IPS DF 6.9 (cell line): Measurements from ENCODE around the gene DTNA.

Source experiments
- DNase-seq: peaks from one replicate; pipeline ENCODE4 v3.0.0-alpha.2; 2013; ENCODE audit warnings: low read depth, low spot score
- H3K27ac ChIP-seq: one replicate; pipeline ENCODE4 v1.5.1; 2013; ENCODE audit warnings: low read length, control low read depth
- H3K27me3 ChIP-seq: 2 replicates; pipeline ENCODE4 v1.6.1; 2013; ENCODE audit warnings: mild to moderate bottlenecking, low read length; ENCODE audit not compliant: control insufficient read depth, insufficient read depth
- H3K36me3 ChIP-seq: 2 replicates; pipeline ENCODE4 v1.6.1; 2013; ENCODE audit warnings: low read length; ENCODE audit not compliant: control insufficient read depth, insufficient read depth
- H3K4me1 ChIP-seq: 2 replicates; pipeline ENCODE4 v1.6.1; 2013; ENCODE audit warnings: low read length; ENCODE audit not compliant: control insufficient read depth, insufficient read depth
- H3K4me3 ChIP-seq: 2 replicates; pipeline ENCODE4 v1.5.1; 2013; ENCODE audit warnings: mild to moderate bottlenecking, low read length
- H3K9me3 ChIP-seq: 2 replicates; pipeline ENCODE4 v1.6.1; 2013; ENCODE audit warnings: low read length, inconsistent platforms; ENCODE audit not compliant: control insufficient read depth, insufficient read depth
- WGBS: extraction: QIAGEN DNeasy Blood & Tissue Kit; methylation state at CpG from one replicate; pipeline ENCODE4 v1.1.7; 2013; ENCODE audit warnings: mixed read lengths, missing lambda C conversion rate; ENCODE audit not compliant: insufficient read length, insufficient coverage; 5-methylcytosine and 5-hydroxymethylcytosine counted together

Gene DTNA

GRCh38 chr18:34786162-34786741, 76.2 kb downstream of the DTNA start:
- H3K36me3 ChIP-seq, result no peaks in the 10 kb centered on the region
- H3K4me3 ChIP-seq, result no peak overlapping the region
- DNase-seq, result no peak
- H3K27me3 ChIP-seq, result no peaks in the 10 kb centered on the region
- H3K4me1 ChIP-seq, result peaks cover 1% of the 10 kb centered on the region; the same call in 1 of the 2 replicates
- no peak overlapping the region for H3K27ac ChIP-seq
- H3K9me3 ChIP-seq, result no peaks in the 10 kb centered on the region
- no CpG with 5 or more reads among the region's 6 CpGs for WGBS

GRCh38 chr18:34787931-34788532, 77.9 kb downstream of the DTNA start:
- WGBS, result no CpG with 5 or more reads among the region's 7 CpGs
- peaks cover 1% of the 10 kb centered on the region; the same call in 1 of the 2 replicates for H3K4me1 ChIP-seq
- H3K9me3 ChIP-seq, result no peaks in the 10 kb centered on the region
- H3K27ac ChIP-seq, result no peak overlapping the region
- peak; percentile 58 for DNase-seq
- H3K4me3 ChIP-seq, result no peak overlapping the region
- no peaks in the 10 kb centered on the region for H3K36me3 ChIP-seq
- H3K27me3 ChIP-seq, result no peaks in the 10 kb centered on the region

DNA sequence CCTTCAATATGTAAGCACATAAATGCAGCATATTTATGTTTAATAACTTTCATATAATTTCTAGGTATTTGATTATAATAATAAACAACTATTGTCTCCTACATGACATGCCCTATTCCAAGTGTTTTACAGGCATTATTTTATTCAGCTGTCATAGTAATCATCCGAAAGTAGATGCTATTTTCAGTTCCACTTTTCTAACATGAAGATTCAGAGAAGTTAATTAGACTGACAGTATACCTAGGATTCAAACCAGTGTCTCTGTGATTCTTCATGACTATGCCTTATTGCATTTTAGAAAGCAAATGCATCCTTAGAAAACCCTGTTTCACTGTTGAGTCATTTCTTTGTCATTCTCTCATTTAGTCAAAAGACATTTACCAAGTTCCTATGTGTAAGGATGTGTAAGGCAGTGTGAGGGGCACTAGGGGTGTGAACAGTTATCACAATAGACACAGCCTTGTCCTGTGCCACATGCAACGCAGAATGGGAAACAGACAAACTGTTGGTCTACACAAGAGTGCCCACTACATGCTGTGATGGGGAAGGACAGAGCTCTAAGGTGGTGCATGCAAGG, 79.8 kb downstream of the DTNA start:
- H3K36me3 ChIP-seq, result no peaks in the 10 kb centered on the region

DNA sequence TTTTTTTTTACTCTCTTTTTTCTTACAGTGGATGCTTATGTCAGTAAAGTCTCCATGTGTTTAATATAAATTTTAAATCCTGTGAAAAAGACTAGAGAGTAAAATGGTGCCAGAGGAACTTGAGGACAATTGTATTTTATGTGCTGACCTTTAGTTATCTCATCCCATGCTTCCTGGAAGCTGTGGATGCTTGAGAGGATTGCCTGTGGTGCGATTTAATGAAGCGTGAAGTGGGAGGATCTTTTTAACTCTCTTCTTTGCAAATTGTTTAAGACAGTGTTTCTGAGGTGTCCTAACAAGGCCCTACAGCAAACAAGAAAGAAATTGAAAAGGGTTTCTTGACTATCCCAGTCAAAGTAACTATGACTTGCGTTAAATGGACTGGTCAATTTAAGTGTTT, 84.2 kb downstream of the DTNA start:
- no peaks in the 10 kb centered on the region for H3K4me1 ChIP-seq
- no peak for DNase-seq
- H3K27me3 ChIP-seq, result no peaks in the 10 kb centered on the region
- no peaks in the 10 kb centered on the region for H3K36me3 ChIP-seq
- H3K4me3 ChIP-seq, result no peak overlapping the region
- H3K27ac ChIP-seq, result no peak overlapping the region
- WGBS, result no CpG with 5 or more reads among the region's 3 CpGs
- no peaks in the 10 kb centered on the region for H3K9me3 ChIP-seq

More for the DNA sequence above, 79.8 kb downstream of the DTNA start:
- no peak for DNase-seq
- Histone ChIP-seq H3K4me3 (no peak overlapping the region), H3K4me1 (peaks cover 1% of the 10 kb centered on the region; the same call in 1 of the 2 replicates), H3K9me3 (no peaks in the 10 kb centered on the region), H3K27ac (no peak overlapping the region), H3K27me3 (no peaks in the 10 kb centered on the region)
- no CpG with 5 or more reads among the region's 2 CpGs for WGBS

DNA sequence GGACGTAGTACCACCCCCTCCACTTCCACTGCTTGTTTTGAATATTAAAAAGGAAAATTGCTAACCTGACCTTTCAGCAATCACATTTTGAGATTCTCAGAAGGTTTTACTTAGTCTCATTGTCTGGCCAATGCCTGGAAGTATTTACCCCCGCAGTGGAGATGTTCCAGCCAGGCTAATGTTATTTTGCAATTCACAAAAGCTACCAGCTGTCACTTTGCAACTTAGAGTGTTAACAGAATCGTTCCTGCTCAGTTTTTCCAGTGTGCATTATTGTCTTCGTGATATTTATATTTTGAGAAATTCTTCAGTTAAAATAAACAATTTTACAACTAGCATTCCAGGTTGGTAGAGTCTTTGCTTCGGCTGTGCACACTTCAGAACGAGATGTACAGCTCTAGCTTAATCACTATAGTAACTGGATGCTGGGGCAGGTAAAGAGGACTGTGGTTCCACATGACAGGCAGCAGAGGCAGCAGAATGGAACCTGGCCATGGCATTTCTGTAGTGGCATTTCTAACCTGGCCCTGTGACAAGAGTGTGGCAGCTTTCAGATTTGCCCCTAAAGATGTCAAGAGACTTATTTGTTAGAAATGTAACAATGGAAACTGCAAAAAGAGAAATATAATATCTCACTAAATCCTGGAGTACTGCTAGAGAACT, 85.1 kb downstream of the DTNA start:
- Histone ChIP-seq H3K4me1 (no peaks in the 10 kb centered on the region), H3K27me3 (no peaks in the 10 kb centered on the region), H3K4me3 (no peak overlapping the region), H3K27ac (no peak overlapping the region), H3K36me3 (no peaks in the 10 kb centered on the region), H3K9me3 (no peaks in the 10 kb centered on the region)
- DNase-seq, result no peak
- no CpG with 5 or more reads among the region's 6 CpGs for WGBS

DNA sequence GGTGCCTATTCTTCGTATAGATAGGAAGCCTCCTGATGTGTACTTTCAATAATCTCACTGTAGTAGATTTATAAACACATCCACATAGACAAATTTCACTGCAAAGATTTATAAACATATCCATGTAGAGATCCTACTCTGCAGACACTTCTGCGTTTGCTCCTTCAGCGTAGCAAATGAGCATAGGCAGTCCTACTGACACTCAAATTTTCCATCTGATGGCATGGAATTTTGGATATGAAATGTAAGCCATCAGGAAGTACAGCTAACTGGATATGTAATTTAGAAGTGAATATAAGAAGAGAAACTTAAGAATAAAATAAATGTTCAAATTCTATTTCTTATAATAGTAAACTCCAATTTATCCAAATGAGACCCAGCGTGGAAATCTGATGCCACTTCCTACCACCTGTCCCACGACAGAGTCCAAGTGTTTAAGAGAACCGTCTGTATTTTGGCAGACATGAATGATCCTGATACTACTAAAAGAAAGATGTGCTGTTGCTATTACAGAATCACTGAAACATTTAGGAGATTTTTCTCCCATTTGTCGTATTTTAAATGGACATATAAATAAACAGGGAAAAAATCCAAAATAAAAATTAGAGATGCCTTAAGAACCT, 86.0 kb downstream of the DTNA start:
- Histone ChIP-seq H3K4me3 (no peak overlapping the region), H3K4me1 (no peaks in the 10 kb centered on the region), H3K9me3 (no peaks in the 10 kb centered on the region), H3K27ac (no peak overlapping the region), H3K27me3 (no peaks in the 10 kb centered on the region), H3K36me3 (no peaks in the 10 kb centered on the region)
- WGBS, result no CpG with 5 or more reads among the region's 7 CpGs
- no peak for DNase-seq

- Histone ChIP-seq H3K27ac (no peak overlapping the region), H3K36me3 (no peaks in the 10 kb centered on the region), H3K4me1 (peaks cover 3% of the 10 kb centered on the region; the same call in 1 of the 2 replicates), H3K9me3 (no peaks in the 10 kb centered on the region), H3K4me3 (no peak overlapping the region), H3K27me3 (no peaks in the 10 kb centered on the region)
- no CpG with 5 or more reads among the region's 4 CpGs for WGBS
- no peak for DNase-seq
These were observed 89.2 kb downstream of the DTNA start for GRCh38 chr18:34799291-34799690.

DNA sequence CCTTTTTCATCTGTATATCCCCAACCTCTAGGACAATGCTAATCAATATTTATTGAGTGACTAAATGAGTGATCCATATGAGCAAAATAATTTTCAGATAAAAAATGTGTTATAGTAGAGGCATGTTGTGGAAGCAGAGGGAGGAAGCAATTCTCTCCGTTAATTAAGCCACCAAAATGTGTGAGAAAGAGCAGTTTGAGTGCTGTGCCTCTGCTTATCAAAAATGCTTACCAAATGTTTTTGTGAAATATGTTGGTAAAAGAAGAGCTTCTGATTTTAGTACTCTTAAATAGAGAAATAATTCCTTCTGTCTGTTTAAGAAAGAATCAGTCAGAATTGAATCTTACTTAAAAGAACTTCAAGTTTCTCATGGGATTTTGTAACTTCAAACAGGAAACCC, 90.3 kb downstream of the DTNA start:
- no CpG with 5 or more reads among the region's 1 CpG for WGBS
- Histone ChIP-seq H3K9me3 (no peaks in the 10 kb centered on the region), H3K36me3 (no peaks in the 10 kb centered on the region), H3K4me1 (peaks cover 3% of the 10 kb centered on the region; the same call in 1 of the 2 replicates), H3K4me3 (no peak overlapping the region), H3K27ac (no peak overlapping the region), H3K27me3 (no peaks in the 10 kb centered on the region)
- no peak for DNase-seq

GRCh38 chr18:34801774-34802173, 91.7 kb downstream of the DTNA start:
- H3K4me3 ChIP-seq, result no peak overlapping the region
- H3K27ac ChIP-seq, result no peak overlapping the region
- DNase-seq, result no peak
- no peaks in the 10 kb centered on the region for H3K36me3 ChIP-seq
- no CpG with 5 or more reads among the region's 2 CpGs for WGBS
- no peaks in the 10 kb centered on the region for H3K9me3 ChIP-seq
- H3K27me3 ChIP-seq, result no peaks in the 10 kb centered on the region
- H3K4me1 ChIP-seq, result peaks cover 3% of the 10 kb centered on the region; the same call in 1 of the 2 replicates

DNA sequence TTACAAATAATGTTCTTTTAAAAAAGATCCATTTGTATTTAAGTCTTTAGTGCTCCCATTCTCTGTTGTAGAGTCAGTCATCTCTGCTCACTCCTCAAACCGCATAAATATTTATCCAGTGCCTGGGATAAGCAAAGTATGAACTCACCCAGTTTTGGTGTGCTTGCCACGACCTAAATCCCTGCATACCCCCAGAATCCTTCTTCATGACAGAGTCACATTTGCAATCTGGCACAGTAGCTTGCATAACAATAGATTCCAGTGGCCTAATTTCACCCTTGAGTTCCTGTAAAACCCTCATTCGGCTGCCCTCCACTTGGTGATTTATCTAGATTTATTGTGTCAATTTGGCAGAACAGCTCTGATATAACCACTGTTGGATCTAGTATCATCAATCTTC, 92.9 kb downstream of the DTNA start:
- Histone ChIP-seq H3K27me3 (no peaks in the 10 kb centered on the region), H3K9me3 (no peaks in the 10 kb centered on the region), H3K36me3 (no peaks in the 10 kb centered on the region), H3K4me1 (peaks cover 3% of the 10 kb centered on the region; the same call in 1 of the 2 replicates), H3K4me3 (no peak overlapping the region), H3K27ac (no peak overlapping the region)
- no peak for DNase-seq
- no CpG with 5 or more reads among the region's 3 CpGs for WGBS
